NCI-H187 treated with DMSO at 0.1 percent for 48 hours (cell line): ENCODE data around the gene MINDY1.

Experiments
- DNase-seq: peaks from one replicate; lab custom pipeline; 2025; lab: John Stamatoyannopoulos, UW

The MINDY1 gene

GRCh38 chr1:150985179-150985825, 21.4 kb downstream of the MINDY1 start:
- DNase-seq: no peak

- peak; percentile 62 for DNase-seq
These were observed 24.6 kb downstream of the MINDY1 start, which contains the start of gene ANXA9 for GRCh38 chr1:150981805-150982712. TSS of gene ANXA9 (plus strand) at chr1:150982292. CDS start at chr1:150983106, 814 bp downstream.

DNA sequence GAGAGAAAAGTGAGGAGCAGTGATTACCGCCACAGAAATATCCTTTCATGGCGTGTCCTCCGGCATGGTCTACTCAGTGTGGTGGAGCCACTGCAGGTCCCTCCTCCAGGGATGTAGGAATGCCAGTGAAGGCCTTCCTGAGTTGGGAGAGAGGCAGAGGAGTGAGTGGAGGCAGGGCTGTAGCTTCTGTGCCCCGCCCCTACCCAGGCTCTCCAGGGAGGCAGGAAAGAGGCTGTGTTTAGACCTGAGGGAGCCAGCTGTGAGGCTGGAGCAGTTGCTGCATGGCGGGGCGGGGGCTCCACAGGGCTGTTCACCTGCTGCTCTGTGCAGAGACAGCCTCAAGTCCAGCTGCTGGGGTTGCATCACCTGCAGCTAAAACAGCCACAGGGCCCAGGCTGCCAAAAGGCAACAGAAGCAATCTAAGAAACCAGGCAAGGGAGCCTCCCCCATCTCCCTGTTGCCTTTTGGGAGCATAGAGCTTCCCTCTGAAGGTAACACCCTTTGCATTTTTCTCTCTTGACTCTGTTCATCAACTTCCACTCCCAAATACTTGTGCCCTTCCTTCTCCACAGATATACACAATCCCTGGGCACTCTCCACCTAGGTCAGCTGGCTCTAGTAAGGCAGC, 25.4 kb downstream of the MINDY1 start:
- DNase-seq: peak; percentile 93

GRCh38 chr1:150979092-150980056, 27.3 kb downstream of the MINDY1 start:
- peak; percentile 62 for DNase-seq

GRCh38 chr1:150976879-150977694, 29.6 kb downstream of the MINDY1 start:
- DNase-seq: no peak

DNA sequence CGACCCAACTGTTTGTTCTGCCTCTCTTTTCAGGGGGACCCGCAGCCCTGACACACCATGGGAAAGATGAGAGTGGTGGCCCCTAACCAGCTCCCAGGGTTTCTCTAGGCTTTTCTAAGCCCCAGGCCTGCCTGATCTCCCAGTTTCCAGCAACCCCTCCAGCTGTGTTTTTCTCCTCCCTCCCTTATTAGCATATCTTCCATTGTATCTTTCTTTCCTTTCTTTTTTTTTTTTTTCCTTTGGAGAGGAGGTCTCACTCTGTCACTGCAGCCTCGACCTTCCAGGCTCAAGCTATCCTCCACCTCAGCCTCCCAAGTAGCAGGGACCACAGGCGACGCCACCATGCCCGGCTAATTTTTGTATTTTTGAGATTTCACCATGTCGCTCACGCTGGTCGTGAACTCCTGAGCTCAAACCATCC, 30.3 kb downstream of the MINDY1 start:
- DNase-seq: no peak

DNA sequence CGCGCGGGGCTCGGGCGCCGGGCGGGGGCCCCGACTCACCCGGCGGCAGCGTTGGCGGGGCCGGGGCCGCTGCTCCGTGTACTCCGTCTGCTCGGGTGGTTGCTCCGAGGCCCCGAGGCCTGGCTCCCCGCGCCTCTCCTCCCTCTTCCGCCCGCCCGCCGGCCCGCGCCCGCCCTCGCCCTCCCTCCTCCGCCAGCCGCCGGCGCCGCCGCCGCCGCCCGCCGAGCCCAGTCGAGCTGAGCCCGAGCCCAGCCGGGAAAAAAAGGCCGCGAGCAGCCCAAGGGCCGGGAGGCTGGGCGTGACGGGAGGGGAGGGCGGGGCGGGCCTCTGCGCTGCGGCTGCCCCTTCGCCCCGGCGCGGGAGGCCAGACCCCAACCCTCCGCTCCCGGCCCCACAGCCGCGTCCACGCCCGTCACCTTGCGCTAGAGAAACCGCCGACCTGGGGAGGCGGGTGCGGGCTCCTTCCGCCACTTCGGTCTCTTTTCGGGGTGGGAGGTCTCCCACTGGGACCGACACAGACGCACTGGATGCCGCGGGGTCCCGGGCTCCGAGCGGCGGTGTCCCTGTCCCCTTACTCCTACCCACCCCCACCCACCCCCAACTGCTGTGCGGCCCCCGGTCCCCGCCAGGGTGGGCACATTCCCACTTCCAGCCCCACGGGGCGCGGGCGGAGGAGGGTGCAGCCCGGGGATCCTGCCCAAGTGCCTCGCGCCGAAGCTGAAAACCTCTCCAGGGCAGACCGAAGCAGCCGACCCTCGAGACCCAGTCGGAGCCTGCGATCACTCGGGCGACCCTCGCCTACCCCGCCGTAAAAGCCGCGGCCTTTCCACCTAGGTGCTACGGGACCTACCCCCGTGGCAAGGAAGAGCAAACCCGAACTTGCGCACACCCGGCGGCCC, 31.9 kb downstream of the MINDY1 start, which contains the start of gene CERS2:
Gene CERS2, minus strand, starts transcription at position 256 of the 899 bp plus-strand sequence. CDS start 5,745 bp downstream, outside the sequence.
- no peak for DNase-seq

GRCh38 chr1:150973836-150974579, 32.7 kb downstream of the MINDY1 start:
- no peak for DNase-seq

- no peak for DNase-seq
These were observed 33.4 kb downstream of the MINDY1 start for GRCh38 chr1:150973258-150973835.

DNA sequence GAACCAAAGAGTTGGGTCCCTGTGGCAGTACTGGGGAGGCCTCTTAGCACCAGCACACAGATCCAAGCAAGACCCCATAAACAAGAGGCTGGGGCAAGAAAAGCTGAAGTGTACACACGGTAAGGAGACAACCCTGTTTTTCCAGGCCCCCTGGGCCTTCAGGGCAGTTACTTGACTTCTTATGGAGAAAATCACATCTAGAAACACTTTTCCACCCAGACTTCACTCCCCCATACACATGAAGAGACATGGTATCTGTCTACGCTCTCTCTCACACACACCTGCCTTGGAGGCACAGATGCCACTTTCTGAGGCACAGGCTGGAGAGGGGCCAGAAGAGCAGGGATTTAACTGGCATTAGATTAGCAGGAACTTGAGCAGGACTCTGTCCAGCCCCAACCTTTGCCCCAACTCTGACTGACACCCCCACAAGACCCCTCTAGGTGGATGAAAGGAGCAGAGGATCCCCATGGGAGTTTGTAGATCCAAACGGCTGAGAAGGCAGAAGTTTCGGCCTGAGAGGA, 34.2 kb downstream of the MINDY1 start:
- DNase-seq: no peak

DNA sequence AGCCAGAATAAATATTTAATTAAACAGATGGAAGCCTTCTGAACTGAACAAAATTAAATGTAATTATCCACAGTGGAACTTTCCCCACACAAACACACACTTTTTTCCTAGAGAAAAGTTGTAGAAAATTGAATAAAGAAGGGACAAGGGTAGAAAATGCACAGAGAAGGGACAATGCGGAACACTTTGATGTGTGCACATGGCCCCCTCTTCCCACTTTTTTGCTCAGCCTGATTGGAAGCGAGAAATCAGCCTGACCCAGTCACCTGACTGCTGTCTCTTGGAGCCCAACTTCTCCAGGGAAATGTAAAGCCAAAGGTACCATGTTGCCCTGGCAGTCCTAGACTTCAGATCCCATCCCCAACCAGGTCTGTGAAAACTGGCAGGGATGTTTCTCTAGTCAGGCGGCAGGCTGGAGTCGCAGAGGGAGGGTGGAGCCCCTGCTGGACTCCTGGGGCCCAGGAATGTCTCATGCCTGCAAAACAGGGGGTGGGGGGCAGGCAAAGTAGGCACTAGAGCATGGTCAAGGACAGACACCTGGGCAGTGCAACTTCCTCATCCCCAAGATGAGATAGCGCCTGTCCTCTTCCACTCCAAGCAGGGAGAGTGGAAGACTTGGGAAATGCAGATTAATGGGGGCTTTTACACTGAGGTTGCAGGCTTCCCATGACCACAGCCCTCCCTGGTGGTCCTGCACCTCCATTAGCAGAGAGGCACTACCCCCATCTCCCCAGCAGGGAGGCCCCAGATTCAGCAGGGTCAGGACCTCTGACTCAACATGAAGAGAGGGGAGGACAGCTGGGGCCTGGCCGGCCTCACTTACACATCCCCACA, 34.9 kb downstream of the MINDY1 start:
- DNase-seq: no peak

GRCh38 chr1:150970808-150971582, 35.7 kb downstream of the MINDY1 start:
- DNase-seq: no peak

GRCh38 chr1:150969626-150970025, 37.1 kb downstream of the MINDY1 start:
- DNase-seq: no peak

DNA sequence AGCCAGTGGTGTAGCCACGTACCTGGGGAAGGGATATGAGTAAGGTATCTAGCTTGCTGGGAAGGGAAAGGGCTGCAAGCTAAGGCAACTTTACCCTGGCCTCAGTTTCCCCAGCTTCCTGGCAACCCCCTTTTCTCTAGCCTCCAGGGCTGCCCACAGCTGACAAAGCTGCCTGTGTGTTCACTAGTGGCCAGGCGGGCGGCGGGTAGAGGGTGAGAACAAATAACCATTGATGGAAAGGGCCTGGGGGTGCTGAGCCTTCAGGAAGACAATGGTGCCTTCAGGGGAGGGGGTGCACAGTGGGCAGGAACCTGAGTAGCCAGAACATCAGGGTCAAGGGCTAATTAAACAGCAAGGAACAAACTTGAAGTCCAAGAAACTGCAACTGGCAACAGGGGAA, 38.2 kb downstream of the MINDY1 start:
- DNase-seq: no peak

GRCh38 chr1:150967936-150968335, 38.8 kb downstream of the MINDY1 start:
- DNase-seq: no peak

DNA sequence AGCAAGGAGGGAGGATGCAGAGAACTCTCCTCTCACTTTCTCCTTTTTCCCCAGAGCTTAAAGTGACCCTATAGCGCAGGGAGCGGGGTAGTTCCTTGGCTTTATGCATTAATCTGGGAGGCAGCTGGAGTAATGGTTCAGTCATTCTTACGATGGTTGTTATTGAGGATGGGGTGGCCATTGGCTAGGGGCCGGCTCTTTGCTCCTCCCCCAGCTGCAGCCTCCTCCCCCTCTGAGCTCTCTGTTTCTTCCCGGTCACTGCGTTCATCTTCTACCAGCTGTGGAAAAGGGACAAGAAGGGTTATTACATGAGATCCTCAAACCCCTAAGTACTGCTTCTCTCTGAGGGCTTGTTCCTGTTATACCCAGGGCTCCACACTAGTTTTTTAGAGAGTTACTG, 40.7 kb downstream of the MINDY1 start:
- no peak for DNase-seq
